Activated CD8-positive, alpha-beta memory T cell treated with anti-CD3 and anti-CD28 coated beads for 24 hours (primary cell): ENCODE results near the gene AMIGO2.
"Not testable (repeated sequence)": the region's sequence is repeated elsewhere in the genome, so short reads cannot be mapped to it uniquely, and the experiment has no call there.

Experiments used
- DNase-seq: peaks from one replicate; pipeline ENCODE4 v3.0.0-alpha.2; 2020

AMIGO2 gene, protein sequence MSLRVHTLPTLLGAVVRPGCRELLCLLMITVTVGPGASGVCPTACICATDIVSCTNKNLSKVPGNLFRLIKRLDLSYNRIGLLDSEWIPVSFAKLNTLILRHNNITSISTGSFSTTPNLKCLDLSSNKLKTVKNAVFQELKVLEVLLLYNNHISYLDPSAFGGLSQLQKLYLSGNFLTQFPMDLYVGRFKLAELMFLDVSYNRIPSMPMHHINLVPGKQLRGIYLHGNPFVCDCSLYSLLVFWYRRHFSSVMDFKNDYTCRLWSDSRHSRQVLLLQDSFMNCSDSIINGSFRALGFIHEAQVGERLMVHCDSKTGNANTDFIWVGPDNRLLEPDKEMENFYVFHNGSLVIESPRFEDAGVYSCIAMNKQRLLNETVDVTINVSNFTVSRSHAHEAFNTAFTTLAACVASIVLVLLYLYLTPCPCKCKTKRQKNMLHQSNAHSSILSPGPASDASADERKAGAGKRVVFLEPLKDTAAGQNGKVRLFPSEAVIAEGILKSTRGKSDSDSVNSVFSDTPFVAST

GRCh38 chr12:47079468-47079980 lies at the start of gene AMIGO2, which contains the start of gene PCED1B:
AMIGO2 (minus strand) TSS chr12:47079959; CDS start chr12:47079002, 957 bp downstream.
PCED1B (plus strand) TSS chr12:47079621; CDS start chr12:47235064, 155,443 bp downstream.
- peak; percentile 87 for DNase-seq

- DNase-seq = no peak
Measured at GRCh38 chr12:47126246-47126645, 46.5 kb upstream of the AMIGO2 start.

GRCh38 chr12:47124451-47124850 lies 44.7 kb upstream of the AMIGO2 start:
- DNase-seq = no peak

GRCh38 chr12:47123730-47124129 lies 44.0 kb upstream of the AMIGO2 start:
- no peak for DNase-seq

DNA sequence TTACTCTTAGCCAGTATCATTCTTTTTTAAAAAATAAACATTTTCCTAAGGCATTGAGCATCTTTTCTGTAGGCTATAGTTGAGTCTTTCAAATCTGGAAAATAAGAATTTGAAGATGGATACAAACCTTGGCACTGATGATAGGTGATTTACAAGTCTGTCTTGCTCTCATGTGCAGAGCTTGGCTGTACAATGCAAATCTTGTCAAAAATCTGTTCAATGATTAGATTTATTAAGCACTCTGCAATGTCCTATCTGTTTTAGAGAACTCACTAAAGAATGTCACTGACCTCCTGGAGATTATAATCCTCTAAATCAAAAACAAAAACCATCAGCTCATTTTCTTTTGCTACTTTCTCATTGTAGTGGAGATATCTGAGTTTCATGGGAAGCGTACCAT lies 42.8 kb upstream of the AMIGO2 start:
- no peak for DNase-seq

DNA sequence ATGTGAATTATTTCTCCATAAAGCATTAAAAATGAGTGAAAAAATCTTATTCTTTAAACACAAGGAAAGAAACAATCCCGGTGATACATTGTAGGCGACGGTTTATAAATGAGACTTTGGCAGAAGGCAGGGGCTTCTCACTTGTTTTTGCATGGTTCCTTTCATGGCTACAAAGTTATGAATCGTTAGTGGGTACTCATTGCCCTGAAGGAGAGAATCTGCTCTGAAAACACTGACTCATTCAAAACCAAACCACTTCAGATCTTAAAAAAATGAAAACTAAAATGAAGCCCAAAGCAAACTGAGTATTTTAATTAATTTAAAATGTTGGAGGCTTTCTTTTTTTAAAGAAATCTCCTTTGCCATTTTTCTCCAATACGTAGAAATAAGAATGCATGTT lies 41.4 kb upstream of the AMIGO2 start:
- DNase-seq = no peak

- no peak for DNase-seq
Measured at GRCh38 chr12:47120736-47121135, 41.0 kb upstream of the AMIGO2 start.

GRCh38 chr12:47117305-47117704 lies 37.5 kb upstream of the AMIGO2 start:
- DNase-seq = not testable (repeated sequence)

GRCh38 chr12:47114481-47114892 lies 34.7 kb upstream of the AMIGO2 start:
- no peak for DNase-seq

GRCh38 chr12:47112679-47113078 lies 32.9 kb upstream of the AMIGO2 start:
- DNase-seq = no peak

DNA sequence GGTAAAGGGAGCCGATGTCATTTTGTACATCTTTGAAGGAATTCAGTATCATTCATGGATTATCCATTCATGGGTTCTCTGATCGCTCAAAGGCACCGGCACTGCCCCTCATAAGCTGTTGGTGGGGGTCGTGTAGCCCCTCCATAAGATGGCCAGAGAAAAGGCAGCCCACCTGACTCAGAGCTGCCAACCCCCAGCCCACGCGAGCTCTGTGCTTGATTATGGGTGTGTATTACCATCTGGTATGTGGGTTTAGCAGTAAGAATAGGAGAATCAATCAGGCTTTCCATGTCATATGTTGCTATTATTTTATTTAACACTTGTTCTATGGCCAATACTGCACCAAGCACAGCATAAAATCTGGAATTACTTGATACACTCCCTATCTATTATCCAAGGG lies 32.1 kb upstream of the AMIGO2 start:
- no peak for DNase-seq

DNA sequence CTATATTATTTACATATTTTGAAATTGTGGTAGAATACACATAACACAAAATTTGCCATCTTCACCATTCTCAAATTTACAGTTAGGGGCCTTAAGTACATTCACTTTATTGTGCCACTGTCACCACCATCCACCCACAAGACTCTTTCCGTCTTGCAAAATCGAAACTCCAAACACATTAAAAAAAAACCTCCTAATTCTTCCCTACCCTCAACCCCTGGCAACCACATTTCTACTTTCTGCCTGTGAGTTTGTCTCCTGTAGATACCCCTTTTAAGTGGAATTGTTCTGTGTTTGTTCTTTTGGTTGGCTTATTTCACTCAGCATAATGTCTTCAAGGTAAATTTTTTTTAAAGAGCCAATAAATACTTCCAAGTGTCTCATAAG lies 31.6 kb upstream of the AMIGO2 start:
- no peak for DNase-seq

DNA sequence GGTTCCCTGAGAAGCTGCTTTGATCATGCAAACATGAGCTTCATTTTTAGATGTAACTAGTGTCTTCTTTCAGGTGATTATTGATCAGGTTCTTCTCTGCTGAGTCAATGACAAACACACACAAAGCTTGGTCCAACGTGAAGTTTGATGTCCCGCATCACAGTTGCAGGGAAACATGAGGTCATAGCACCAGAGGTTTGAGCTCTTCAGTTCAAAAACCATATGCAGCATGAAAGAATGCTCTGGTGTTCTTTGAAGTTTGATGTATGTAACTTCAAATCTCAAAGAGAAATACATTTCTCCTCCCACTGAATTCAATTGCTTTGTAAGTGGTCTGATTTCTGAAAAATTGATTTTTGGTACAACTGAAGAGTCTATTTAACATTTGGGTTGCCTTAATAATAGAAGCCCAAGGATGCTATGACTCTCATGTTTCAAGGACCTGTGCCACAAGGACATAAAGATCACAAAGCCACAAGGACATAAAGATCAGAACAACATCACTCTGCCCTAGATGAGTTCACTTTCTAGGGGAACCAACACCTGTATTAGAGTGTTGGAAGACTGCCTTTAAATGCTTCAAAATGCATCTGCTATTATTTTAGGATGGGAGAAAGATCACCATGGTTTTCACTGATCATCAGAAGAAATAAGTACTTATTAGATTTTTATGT lies 31.1 kb upstream of the AMIGO2 start:
- no peak for DNase-seq

GRCh38 chr12:47110011-47110541 lies 30.3 kb upstream of the AMIGO2 start:
- no peak for DNase-seq

DNA sequence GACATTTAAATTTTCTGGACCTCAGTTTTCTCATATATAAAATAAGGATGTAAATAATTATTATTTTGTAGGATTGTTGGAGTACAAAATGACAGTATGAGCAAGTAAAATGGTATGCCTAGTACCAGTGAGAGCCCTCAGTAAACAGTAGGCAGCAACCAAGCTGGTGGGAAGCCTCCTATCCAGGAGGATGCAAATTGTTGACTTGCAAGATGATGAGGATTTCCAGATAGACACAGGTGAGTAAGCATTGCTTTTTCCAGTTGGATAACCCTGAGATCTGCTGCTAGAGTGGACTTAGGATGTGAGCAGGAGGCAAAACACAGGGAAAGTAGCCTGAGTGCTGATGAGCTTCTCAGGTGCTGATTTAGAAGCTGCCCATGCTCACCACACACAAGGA lies 28.2 kb upstream of the AMIGO2 start:
- no peak for DNase-seq

GRCh38 chr12:47107446-47107845 lies 27.7 kb upstream of the AMIGO2 start:
- DNase-seq = no peak

- DNase-seq = no peak
Measured at GRCh38 chr12:47105914-47106674, 26.3 kb upstream of the AMIGO2 start.

GRCh38 chr12:47102845-47103651 lies 23.3 kb upstream of the AMIGO2 start:
- no peak for DNase-seq

DNA sequence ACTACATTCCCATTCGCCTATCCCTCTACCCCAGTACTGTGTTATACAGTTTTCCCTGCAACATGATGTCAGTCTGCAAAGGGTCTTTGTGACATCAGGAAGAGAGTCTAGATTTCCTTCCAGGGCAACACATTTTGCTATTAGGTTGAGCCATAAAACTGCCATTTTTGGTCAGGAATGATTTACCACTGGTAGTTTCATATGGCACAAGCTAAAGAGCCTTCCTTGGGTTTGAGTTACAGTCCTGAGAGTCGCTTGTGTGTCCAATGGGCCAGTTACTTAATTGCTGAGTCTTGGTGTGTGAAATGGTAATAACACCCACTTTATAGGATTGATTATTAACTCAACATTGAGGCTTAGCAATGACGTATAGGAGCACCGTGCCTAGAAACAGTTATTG lies 22.6 kb upstream of the AMIGO2 start:
- no peak for DNase-seq

GRCh38 chr12:47100160-47100559 lies 20.4 kb upstream of the AMIGO2 start:
- no peak for DNase-seq

DNA sequence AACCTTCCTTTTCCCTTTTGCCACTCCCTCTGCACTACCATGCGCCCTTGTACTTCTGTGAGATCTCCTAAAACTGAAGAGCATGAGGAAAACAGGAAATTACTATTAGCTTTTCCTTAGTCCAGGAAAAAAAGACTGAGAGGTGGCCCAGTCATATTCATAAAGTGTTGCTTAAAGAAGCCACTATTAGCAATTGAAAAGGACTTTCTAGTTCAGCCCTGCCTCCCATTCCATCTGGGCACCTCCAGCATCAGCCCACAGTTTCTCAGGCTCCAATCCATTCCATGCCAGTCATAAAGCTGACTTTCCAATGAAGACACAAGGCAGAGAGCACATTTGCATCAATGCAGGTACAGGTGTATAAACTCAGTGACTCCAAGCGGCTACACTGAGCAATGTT lies 19.9 kb upstream of the AMIGO2 start:
- DNase-seq = no peak

DNA sequence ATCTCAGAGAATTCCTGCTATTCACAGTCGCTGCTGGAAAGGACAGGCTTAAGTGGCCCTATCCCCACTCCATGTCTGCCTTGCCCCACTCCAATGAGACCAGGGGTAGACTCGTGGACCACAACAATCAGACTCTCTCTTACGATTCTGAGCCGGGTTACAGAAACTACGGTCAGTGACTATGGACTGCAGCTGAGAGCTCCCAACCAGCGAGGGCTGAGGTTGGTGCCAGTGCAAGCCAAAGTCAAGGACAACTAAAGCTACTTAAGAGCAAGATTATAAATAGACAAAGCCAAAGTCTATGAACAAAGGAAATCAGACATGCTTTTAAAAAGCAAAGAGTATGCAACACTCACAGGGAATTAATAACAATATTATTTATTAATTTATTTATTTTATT lies 18.3 kb upstream of the AMIGO2 start:
- DNase-seq = no peak
